GM23338 (cell line): ENCODE measurements around the gene AGFG2.

Experiments
- CTCF ChIP-seq, 2 experiments: fragments of 200-600 bp in 1 of 2; sonication (generic) in 1 of 2; conservative IDR thresholded peaks; 2 replicates each; pipeline versions ENCODE4 v1.5.1 to v1.6.1; 2016 to 2017; ENCODE audit warnings: antibody characterized with exemption in 2 of 2, low read depth in 2 of 2, mild to moderate bottlenecking in 2 of 2, moderate library complexity in 1 of 2
- ETS1 ChIP-seq: IDR thresholded peaks from 2 replicates; pipeline ENCODE4 v1.6.1; 2016; ENCODE audit warnings: antibody characterized with exemption
- EZH2 ChIP-seq: fragments of 200-600 bp; sonication (generic); IDR thresholded peaks from one replicate; pipeline ENCODE4 v1.8.0; 2017; ENCODE audit warnings: antibody characterized with exemption, mild to moderate bottlenecking, low read depth; ENCODE audit not compliant: unreplicated experiment
- EZH2phosphoT487 ChIP-seq: fragments of 200-600 bp; sonication (generic); IDR thresholded peaks from one replicate; pipeline ENCODE4 v1.8.1; 2018; ENCODE audit warnings: antibody characterized with exemption; ENCODE audit not compliant: unreplicated experiment
- JUNB ChIP-seq: IDR thresholded peaks from one replicate; pipeline ENCODE4 v1.6.1; 2016; ENCODE audit warnings: antibody characterized with exemption; ENCODE audit not compliant: unreplicated experiment
- POLR2AphosphoS5 ChIP-seq: IDR thresholded peaks from 2 replicates; pipeline ENCODE4 v1.6.1; 2016; ENCODE audit warnings: antibody characterized with exemption, low read depth

- TF ChIP-seq CTCF (conservative IDR thresholded peaks at IDR 0.05; ENCODE audit: low read depth in 2 of 2), result no peak
- TF ChIP-seq POLR2AphosphoS5, result no peak
- no peak for TF ChIP-seq EZH2phosphoT487
- TF ChIP-seq EZH2, result no peak
- no peak for TF ChIP-seq ETS1
- no peak for TF ChIP-seq JUNB
Observed at GRCh38 chr7:100570954-100571828, 32.2 kb downstream of the AGFG2 start.
